ENCODE measurements around the gene ERBIN. TPM values are rescaled to one million over a fixed set of nuclear protein-coding genes. Genes with fewer than 3 reads are reported as not detected.

The ERBIN gene
- total RNA-seq, 1 experiment from 2014 or later, result 143 TPM

- ChIA-PET CTCF (no interaction called here), POLR2A (ENCODE audit: unreplicated experiment) (no interaction called here)
- Histone ChIP-seq H3K36me3 (ENCODE audit: low read depth) (peaks cover 4% of the 10 kb centered on the region), H3K9me2 (ENCODE audit: insufficient read depth) (no peaks in the 10 kb centered on the region; the same call in 1 of the 2 replicates), H3K4me3 (no peak overlapping the region), H3K27me3 (ENCODE audit: insufficient read depth, low read depth) (no peaks in the 10 kb centered on the region), H4K20me1 (ENCODE audit: insufficient read depth) (peaks cover 87% of the 10 kb centered on the region), H3K9me3 (ENCODE audit: insufficient read depth, low read depth) (no peaks in the 10 kb centered on the region), H3K27ac (no peak overlapping the region), H3F3A (ENCODE audit: insufficient read depth, low read depth) (peaks cover 16% of the 10 kb centered on the region; the same call in 1 of the 2 replicates), H3K79me2 (ENCODE audit: low read depth) (peaks cover 100% of the 10 kb centered on the region), H3K4me1 (replicated peaks; ENCODE audit: insufficient read depth) (no peaks in the 10 kb centered on the region), H3K4me2 (no peak overlapping the region), H2AFZ (no peak overlapping the region)
- TF ChIP-seq CTCF (conservative IDR thresholded peaks at IDR 0.05) (no peak), EZH2 (IDR thresholded peaks at IDR 0.05; ENCODE audit: low read depth) (no peak)
- intact Hi-C loops (cut with micrococcal nuclease; ENCODE audit: unreplicated experiment), result no loop called here
- BruUV-seq (replicated peaks), result no TSS peak
- DNase-seq, result no peak
Observed at GRCh38 chr5:65951330-65951729, 25.0 kb downstream of the ERBIN start.

DNA sequence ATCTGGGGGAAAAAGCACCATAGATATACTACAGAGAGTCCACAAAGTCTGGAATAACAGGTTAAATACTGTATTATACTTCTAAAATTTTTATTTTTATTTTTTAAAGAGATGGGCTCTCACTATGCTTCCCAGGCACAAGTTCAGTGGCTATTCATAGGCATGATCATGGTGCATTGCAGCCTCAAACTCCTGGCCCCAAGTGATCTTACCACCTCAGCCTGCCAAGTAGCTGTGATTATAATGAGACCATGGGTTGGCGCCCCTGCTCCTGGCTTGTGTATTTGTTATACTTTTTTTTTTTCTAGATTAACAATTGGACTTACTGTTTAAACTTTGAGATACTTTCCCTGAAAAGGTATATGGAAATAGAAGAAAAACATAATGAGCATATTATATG lies 25.9 kb downstream of the ERBIN start:
- POLR2A ChIA-PET (ENCODE audit: unreplicated experiment), result interaction anchor here (0.7 kb wide), 1 partner anchor 116 kb away, joined by 5 read pairs; no protein-coding TSS in a partner anchor
- Histone ChIP-seq H2AFZ (no peak overlapping the region), H3K4me3 (no peak overlapping the region), H3K27me3 (ENCODE audit: insufficient read depth, low read depth) (no peaks in the 10 kb centered on the region), H3K4me2 (no peak overlapping the region), H3K79me2 (ENCODE audit: low read depth) (peaks cover 98% of the 10 kb centered on the region), H3K36me3 (ENCODE audit: low read depth) (peaks cover 9% of the 10 kb centered on the region), H3K27ac (no peak overlapping the region), H3K9me3 (ENCODE audit: insufficient read depth, low read depth) (no peaks in the 10 kb centered on the region), H4K20me1 (ENCODE audit: insufficient read depth) (peaks cover 78% of the 10 kb centered on the region), H3K9me2 (ENCODE audit: insufficient read depth) (no peaks in the 10 kb centered on the region; the same call in 1 of the 2 replicates), H3K4me1 (replicated peaks; ENCODE audit: insufficient read depth) (no peaks in the 10 kb centered on the region), H3F3A (ENCODE audit: insufficient read depth, low read depth) (peaks cover 18% of the 10 kb centered on the region; the same call in 1 of the 2 replicates)
- intact Hi-C loops (cut with micrococcal nuclease; ENCODE audit: unreplicated experiment), result no loop called here
- BruUV-seq (replicated peaks), result no TSS peak
- no peak for DNase-seq
- CTCF ChIA-PET, result no interaction called here
- no peak for TF ChIP-seq CTCF (conservative IDR thresholded peaks at IDR 0.05)
- TF ChIP-seq EZH2 (IDR thresholded peaks at IDR 0.05; ENCODE audit: low read depth), result no peak

DNA sequence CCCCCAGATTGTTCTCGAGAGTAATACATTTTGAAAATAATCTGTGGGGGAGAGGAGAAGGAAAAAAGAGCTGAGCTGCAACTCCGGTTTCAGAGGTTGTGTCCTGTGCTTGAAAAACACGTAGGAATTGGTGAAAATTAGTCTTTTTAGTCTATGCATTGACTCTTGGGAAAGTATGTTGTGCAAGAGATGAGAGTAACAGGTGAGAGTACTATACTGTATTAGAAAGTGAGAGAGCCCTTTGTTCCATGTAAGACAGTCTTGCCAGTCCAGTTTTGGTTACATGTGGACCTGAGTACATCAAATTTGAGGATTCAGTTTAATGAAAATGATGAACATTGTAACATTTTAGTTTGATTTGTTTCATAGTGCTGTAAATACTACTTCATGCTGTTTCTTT lies 27.8 kb downstream of the ERBIN start:
- CTCF ChIA-PET, result no interaction called here
- no peak overlapping the region for H3K27ac ChIP-seq
- peaks cover 13% of the 10 kb centered on the region for H3K36me3 ChIP-seq (ENCODE audit: low read depth)
- no peak for DNase-seq
- H3K79me2 ChIP-seq (ENCODE audit: low read depth), result peaks cover 96% of the 10 kb centered on the region
- POLR2A ChIA-PET (ENCODE audit: unreplicated experiment), result no interaction called here
- intact Hi-C loops (cut with micrococcal nuclease; ENCODE audit: unreplicated experiment), result no loop called here
- no peaks in the 10 kb centered on the region for H3K27me3 ChIP-seq (ENCODE audit: insufficient read depth, low read depth)
- H3K4me2 ChIP-seq, result no peak overlapping the region
- H3K4me1 ChIP-seq (replicated peaks; ENCODE audit: insufficient read depth), result no peaks in the 10 kb centered on the region
- TF ChIP-seq CTCF (conservative IDR thresholded peaks at IDR 0.05) (no peak), EZH2 (IDR thresholded peaks at IDR 0.05; ENCODE audit: low read depth) (no peak)
- H3K9me2 ChIP-seq (ENCODE audit: insufficient read depth), result no peaks in the 10 kb centered on the region; the same call in 1 of the 2 replicates
- no TSS peak for BruUV-seq (replicated peaks)
- no peaks in the 10 kb centered on the region for H3K9me3 ChIP-seq (ENCODE audit: insufficient read depth, low read depth)
- peaks cover 16% of the 10 kb centered on the region; the same call in 1 of the 2 replicates for H3F3A ChIP-seq (ENCODE audit: insufficient read depth, low read depth)
- H2AFZ ChIP-seq, result no peak overlapping the region
- H4K20me1 ChIP-seq (ENCODE audit: insufficient read depth), result peaks cover 73% of the 10 kb centered on the region
- H3K4me3 ChIP-seq, result no peak overlapping the region

Measured in PC-9 (cell line).